Activated CD4-positive, alpha-beta T cell treated with anti-CD3 and anti-CD28 coated beads, Interleukin-2, amount 10 ng/mL, durations not matched to agents 7 days and 5 days (primary cell): ENCODE results near the gene SIRT7. TPM values are rescaled to one million over a fixed set of nuclear protein-coding genes. Genes with fewer than 3 reads are reported as not detected.

ENCODE experiments used
- CTCF ChIA-PET: fragments of 350-600 bp; sonication (Branson Sonifier 250); formaldehyde crosslinking; loops from one replicate; lab custom pipeline; 2021; ENCODE audit warnings: antibody characterized with exemption; lab: Charles Lee
- POLR2A ChIA-PET: fragments of 350-600 bp; sonication (Branson Sonifier 250); formaldehyde crosslinking; loops from one replicate; lab custom pipeline; 2021; ENCODE audit warnings: antibody characterized with exemption; lab: Charles Lee
- DNase-seq: peaks from one replicate; pipeline ENCODE4 v3.0.0-alpha.2; 2020
- H3K27ac Mint-ChIP-seq: one replicate; pipeline ENCODE4 v1.8.0; 2021; ENCODE audit warnings: mild to moderate bottlenecking, moderate library complexity, mixed read lengths
- H3K27me3 Mint-ChIP-seq: one replicate; pipeline ENCODE4 v1.8.0; 2021; ENCODE audit warnings: mixed read lengths
- H3K36me3 Mint-ChIP-seq: one replicate; pipeline ENCODE4 v1.8.0; 2021; ENCODE audit warnings: low read depth, mixed read lengths
- H3K4me1 Mint-ChIP-seq: one replicate; pipeline ENCODE4 v1.8.0; 2021; ENCODE audit warnings: mixed read lengths
- H3K4me3 Mint-ChIP-seq: one replicate; pipeline ENCODE4 v1.8.0; 2021; ENCODE audit warnings: mild to moderate bottlenecking, moderate library complexity, mixed read lengths
- H3K9me3 Mint-ChIP-seq: one replicate; pipeline ENCODE4 v1.8.0; 2021; ENCODE audit warnings: mixed read lengths
- total RNA-seq, 2 experiments: library from RNA; stranded (reverse); gene quantifications; one replicate each; pipeline ENCODE4 v1.2.3, GENCODE V29; 2021

The SIRT7 gene
- total RNA-seq, 2 experiments from 2014 or later: 55.6 to 71.2 TPM

DNA sequence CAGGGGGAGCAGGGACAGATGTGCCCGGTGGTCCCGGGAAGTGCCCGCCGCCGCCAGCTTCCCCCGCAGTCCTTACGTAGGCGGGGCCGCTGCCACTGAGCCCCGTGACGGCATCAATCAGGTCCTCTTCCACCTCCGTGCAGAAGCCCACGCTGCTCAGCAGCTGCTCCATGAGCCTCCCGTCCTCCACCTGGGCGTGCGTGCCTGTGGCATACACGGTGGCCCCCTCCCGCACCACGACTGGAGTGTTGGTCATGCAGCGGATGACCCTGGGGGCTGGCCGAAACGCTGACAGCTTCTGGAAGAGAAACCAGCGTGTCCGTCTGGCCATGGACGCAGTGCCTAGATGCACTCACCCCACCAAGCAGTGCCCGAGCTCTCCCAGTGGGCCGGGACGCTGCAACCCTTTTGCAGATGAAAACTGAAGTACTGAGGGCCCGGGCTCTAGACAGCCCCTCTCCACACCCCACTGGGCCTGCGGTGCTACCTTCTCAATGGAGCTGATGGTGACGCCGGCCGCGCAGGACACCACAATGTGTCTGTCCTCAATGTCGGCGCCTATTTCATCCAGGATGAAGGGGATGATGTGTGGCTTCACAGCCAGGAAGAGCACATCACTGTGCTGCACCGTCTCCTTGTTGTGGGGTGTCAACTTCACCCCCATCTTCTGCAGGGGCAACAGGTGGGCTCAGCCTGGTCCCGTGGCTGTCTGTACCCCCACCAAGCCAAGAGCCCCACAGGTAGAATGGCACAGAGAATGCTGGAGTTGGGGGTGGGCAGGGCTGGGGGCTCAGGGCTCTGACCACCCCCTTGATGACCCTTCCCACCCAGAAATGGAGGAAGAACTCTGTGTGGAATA is 17.1 kb upstream of the SIRT7 start:
- ChIA-PET POLR2A (no interaction called here), CTCF (interaction anchor here (0.6 to 2.4 kb wide), 6 partner anchors 9 to 505 kb away, joined by 3 to 8 read pairs (median 4); partner anchors contain the start of gene CCDC57)
- Mint-ChIP-seq H3K9me3 (no peaks in the 10 kb centered on the region), H3K27me3 (no peaks in the 10 kb centered on the region), H3K27ac (peak overlapping the region; percentile 41), H3K4me3 (peak overlapping the region; percentile 76), H3K4me1 (peaks cover 14% of the 10 kb centered on the region), H3K36me3 (no peaks in the 10 kb centered on the region)
- DNase-seq: no peak

DNA sequence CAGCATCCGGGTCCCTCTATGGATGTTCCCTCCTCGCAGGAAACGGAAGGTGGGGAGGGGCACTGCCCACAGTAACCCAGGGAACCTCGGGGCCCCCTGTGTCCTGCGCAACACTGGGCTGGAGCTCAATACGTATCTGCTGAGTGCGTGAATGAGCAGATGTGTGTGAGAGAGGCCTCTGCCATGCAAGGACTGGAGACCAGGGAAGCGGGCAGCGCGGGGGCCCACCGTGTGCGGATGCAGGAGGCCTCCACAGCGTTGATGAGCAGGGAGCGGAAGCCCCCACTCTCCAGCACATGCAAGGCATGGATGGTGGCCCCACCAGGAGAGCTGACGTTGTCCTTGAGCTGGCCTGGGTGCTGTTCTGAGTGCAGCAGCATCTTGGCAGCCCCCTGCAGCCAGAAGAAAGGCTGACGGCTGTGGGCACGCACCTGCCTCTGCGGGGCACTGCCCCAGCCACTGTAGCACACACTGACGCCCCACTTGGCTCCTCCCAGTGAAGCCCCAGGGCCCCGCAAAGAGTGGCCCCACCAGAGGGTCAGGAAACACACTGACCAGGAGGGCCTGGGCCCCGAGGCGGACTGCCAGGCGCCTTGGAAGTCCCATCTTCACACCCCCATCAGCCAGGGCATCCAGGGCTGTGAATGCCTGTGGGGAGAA is 16.3 kb upstream of the SIRT7 start:
- Mint-ChIP-seq H3K27ac (no peak overlapping the region), H3K9me3 (no peaks in the 10 kb centered on the region), H3K4me3 (no peak overlapping the region), H3K27me3 (peaks cover 3% of the 10 kb centered on the region), H3K36me3 (no peaks in the 10 kb centered on the region), H3K4me1 (peaks cover 14% of the 10 kb centered on the region)
- CTCF ChIA-PET: interaction anchor here (1.0 kb wide), 1 partner anchor 25 kb away, joined by 6 read pairs; no protein-coding TSS in a partner anchor
- DNase-seq: no peak
- POLR2A ChIA-PET: no interaction called here

DNA sequence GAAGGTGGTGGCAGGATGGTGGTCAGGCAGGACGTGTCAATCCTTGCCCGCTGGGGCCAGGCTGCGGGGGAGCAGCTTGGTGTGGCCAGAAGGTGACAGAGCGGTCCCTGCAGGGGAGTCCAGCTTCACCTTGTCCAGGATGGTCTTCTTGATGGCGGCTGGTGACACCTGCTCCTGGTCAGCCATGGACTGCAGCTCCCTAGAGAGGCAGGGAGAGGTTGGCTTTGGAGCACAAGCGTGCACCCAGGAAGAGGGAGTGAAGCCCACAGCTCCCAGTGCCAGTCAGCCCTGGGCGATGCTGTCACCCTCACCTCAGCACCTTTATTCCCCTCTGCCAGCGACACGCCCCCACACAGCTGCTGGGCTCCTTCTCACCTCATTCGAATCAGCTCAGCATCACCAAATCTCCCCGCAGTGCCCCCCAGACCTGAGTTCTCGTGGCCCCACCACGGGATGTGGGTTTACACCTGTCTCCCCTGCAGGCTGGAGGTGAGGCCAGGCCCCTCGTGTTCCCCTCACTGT is 15.3 kb upstream of the SIRT7 start:
- Mint-ChIP-seq H3K4me1 (peaks cover 16% of the 10 kb centered on the region), H3K4me3 (no peak overlapping the region), H3K9me3 (no peaks in the 10 kb centered on the region), H3K27me3 (peaks cover 7% of the 10 kb centered on the region), H3K27ac (no peak overlapping the region), H3K36me3 (no peaks in the 10 kb centered on the region)
- POLR2A ChIA-PET: no interaction called here
- CTCF ChIA-PET: interaction anchor here (1.3 kb wide), 1 partner anchor 26 kb away, joined by 3 read pairs; no protein-coding TSS in a partner anchor
- no peak for DNase-seq

DNA sequence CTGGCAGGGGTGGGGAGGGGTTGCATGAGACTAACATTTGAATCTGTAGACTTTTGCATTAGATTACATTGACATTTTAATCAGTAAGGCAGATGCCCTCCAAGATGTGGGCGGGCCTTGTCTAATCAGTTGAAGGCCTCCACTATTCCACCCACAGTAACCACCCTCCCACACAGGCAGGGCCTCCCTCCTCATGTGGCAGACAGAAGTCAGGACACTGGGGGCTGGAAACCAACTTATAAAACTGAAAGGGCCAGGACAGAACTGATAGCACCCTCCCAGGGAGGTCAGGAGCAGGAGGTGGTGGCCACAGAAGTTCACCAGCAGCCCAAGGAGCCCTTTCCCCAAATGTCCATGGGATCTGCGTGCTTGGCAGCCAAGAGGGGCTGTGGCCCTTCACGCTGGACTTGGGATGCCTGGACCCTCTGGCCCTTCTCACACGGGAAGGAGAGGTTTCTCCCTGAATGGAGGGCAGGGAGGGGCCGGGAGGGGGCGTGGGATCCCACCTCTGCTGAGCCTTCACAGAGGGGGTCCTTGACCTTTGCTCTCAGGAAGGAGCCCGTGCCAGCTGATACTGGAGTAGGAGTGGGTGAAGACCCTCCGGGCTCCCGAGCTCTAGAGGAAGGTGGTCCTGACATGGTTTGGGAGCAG is 14.5 kb upstream of the SIRT7 start:
- H3K4me3 Mint-ChIP-seq: no peak overlapping the region
- H3K27me3 Mint-ChIP-seq: peaks cover 7% of the 10 kb centered on the region
- CTCF ChIA-PET: interaction anchor here (0.9 to 1.3 kb wide), 2 partner anchors 27 to 166 kb away, joined by 3 read pairs; partner anchors contain the start of gene FASN
- no peaks in the 10 kb centered on the region for H3K36me3 Mint-ChIP-seq
- no peaks in the 10 kb centered on the region for H3K9me3 Mint-ChIP-seq
- no peak for DNase-seq
- peaks cover 11% of the 10 kb centered on the region for H3K4me1 Mint-ChIP-seq
- POLR2A ChIA-PET: no interaction called here
- no peak overlapping the region for H3K27ac Mint-ChIP-seq

DNA sequence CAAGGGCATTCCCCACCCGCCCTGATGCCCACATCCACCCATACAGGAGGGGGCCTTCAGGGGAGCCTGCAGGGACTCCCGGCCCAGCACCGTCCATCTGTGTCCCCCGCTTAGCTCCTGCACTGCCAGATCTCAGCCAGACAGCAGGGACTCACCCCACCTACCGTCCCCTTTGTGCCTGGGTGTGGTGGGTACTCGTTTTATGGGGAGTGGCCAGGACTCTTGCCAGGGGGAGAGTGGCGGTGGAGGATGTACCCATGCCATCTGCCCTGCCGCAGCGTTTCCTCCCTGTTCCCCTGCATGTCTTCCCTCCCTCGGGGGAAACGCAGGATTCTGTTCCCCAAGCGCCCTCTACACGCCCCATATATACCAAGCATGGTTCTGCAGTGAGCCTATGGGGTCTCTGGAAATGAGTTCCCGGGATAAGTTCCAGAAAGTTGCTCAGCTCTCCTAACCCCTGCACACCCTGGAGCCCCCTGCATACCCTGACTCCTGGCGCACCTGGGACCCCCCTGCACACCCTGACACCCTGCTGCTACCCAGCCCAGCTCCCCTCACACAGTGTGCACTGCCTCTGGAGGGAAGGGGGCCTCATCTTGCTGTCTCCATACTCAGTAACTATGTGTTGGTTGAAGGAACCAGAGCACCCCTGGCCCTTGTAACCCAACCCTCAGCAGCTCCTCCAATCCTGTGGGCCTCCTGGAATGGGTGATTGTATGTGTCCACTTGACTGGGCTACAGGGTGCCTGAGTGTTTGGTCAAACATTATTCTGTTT is 13.8 kb upstream of the SIRT7 start:
- CTCF ChIA-PET: interaction anchor here (0.9 to 1.5 kb wide), 2 partner anchors 28 to 166 kb away, joined by 3 to 6 read pairs; partner anchors contain the start of gene FASN
- no peaks in the 10 kb centered on the region for H3K9me3 Mint-ChIP-seq

DNA sequence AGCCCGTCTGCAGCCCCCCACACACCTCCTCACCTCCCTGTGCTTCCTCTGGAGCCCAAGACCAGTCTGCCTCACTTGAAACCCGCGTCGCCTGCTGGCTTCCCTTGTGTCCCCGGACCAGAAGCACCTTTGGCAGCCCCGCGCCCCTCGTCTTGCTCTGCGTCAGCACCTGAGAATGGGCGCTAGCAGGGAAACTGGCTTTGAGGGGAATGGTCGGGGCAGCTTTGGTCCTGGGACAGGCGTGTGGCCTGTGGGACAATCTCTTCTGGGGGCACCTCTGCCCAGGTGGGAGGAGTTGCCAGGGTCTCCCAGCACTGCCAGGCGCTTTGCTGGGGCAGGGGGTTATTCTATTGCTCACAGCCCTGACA is 13.2 kb upstream of the SIRT7 start:
- POLR2A ChIA-PET: no interaction called here
- H3K9me3 Mint-ChIP-seq: no peaks in the 10 kb centered on the region
- peaks cover 11% of the 10 kb centered on the region for H3K4me1 Mint-ChIP-seq
- no peaks in the 10 kb centered on the region for H3K36me3 Mint-ChIP-seq
- no peak overlapping the region for H3K4me3 Mint-ChIP-seq
- peaks cover 7% of the 10 kb centered on the region for H3K27me3 Mint-ChIP-seq
- DNase-seq: no peak
- no peak overlapping the region for H3K27ac Mint-ChIP-seq
- CTCF ChIA-PET: interaction anchor here (0.7 to 1.5 kb wide), 2 partner anchors 28 to 61 kb away, joined by 4 to 6 read pairs; no protein-coding TSS in a partner anchor

More for the DNA sequence above, 13.8 kb upstream of the SIRT7 start:
- no peak overlapping the region for H3K27ac Mint-ChIP-seq
- peaks cover 7% of the 10 kb centered on the region for H3K27me3 Mint-ChIP-seq
- H3K36me3 Mint-ChIP-seq: no peaks in the 10 kb centered on the region
- no peak overlapping the region for H3K4me3 Mint-ChIP-seq
- peaks cover 10% of the 10 kb centered on the region for H3K4me1 Mint-ChIP-seq
- no peak for DNase-seq
- POLR2A ChIA-PET: no interaction called here

DNA sequence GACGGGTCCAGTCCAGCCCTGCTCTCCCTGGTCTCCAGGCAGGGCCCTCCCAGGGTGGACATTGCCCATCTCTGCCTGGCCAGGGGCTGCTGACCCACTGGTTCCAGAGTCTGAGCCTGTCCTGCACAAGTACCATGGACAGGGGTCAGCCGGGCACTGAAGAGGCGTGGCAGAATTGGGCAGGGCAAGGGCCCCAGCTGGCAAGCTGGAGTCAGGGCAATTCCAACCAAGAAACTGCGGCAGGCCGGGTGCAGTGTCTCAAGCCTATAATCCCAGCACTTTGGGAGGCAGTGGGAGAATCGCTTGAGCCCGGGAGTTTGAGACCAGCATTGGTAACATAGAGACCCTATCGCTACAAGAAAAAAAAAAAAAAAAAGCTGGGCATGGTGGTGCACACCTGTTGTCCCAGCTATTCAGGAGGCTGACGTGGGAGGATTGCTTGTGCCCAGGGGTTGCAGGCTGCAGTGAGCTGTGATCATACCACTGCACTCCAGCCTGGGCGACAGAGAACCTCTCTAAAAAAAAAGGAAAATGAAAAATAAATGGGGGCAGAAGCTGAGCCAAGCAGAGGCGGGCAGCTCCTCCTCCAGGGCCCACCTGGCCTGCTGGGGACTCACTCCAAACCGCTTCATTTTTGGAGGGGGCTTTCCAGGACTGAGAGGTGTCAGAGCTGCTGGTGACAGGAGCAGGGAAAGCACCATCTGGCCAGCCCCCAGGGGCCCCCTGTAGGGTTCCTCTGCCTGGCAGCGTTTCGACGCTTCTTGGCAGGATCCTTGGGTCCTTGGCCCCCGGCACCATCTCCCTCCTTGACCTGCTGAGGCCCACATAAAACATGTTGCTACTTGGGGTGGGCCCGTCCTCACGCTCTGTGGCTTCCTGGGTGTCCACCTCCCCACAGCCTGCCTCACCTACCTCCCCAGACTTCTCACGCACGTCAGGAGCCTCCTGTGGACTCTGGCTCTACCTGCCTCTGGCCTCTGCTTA is 12.5 kb upstream of the SIRT7 start:
- Mint-ChIP-seq H3K4me3 (no peak overlapping the region), H3K27ac (no peak overlapping the region), H3K36me3 (no peaks in the 10 kb centered on the region), H3K27me3 (peaks cover 7% of the 10 kb centered on the region), H3K9me3 (no peaks in the 10 kb centered on the region), H3K4me1 (peaks cover 14% of the 10 kb centered on the region)
- DNase-seq: no peak
- ChIA-PET CTCF (interaction anchor here (0.6 to 1.6 kb wide), 5 partner anchors 10 to 97 kb away, joined by 4 to 6 read pairs (median 4); partner anchors contain the start of gene MCRIP1), POLR2A (no interaction called here)

DNA sequence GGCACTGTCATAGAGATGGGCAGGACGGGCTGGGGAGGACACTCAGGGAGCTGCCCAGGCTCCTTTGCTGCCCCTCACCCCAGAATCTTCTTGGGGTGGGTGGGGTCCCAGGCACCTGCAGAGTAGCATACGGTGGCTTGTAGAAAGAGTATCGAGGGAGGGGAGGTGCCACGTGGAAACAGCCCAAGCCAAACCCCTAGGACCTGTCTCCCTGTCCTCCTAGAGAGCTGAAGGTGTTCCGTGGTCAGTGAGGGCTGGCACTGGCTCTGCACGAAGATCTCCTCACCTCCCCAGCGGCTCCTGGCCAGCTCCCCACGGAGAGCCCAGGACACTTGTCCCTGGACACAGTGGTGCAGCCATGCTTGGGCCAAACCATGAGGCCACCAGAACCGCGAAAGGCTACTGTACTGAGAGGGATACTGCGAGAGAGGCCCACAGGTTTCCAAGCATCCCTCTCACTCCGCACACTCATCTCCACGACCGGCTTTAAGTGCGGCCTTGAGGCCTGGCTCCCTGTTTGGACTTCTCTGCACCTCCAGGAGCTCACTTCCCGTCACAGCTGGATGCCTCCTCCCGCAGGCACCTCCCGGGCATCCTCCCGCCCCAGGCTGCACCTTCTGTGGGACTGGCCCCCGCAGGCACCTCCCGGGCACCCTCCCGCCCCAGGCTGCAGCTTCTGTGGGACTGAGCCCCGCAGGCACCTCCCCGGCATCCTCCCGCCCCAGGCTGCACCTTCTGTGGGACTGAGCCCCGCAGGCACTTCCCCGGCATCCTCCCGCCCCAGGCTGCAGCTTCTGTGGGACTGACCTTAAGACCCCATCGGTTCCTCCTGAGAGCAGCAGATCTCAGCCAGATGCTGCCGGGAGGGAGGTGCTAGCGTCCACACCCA is 11.5 kb upstream of the SIRT7 start:
- no peaks in the 10 kb centered on the region for H3K9me3 Mint-ChIP-seq
- peaks cover 23% of the 10 kb centered on the region for H3K4me1 Mint-ChIP-seq
- CTCF ChIA-PET: interaction anchor here (0.6 to 1.8 kb wide), 4 partner anchors 11 to 96 kb away, joined by 4 read pairs; partner anchors contain the start of gene MCRIP1
- H3K36me3 Mint-ChIP-seq: no peaks in the 10 kb centered on the region
- POLR2A ChIA-PET: no interaction called here
- DNase-seq: no peak
- peaks cover 7% of the 10 kb centered on the region for H3K27me3 Mint-ChIP-seq
- peak overlapping the region; percentile 44 for H3K4me3 Mint-ChIP-seq
- no peak overlapping the region for H3K27ac Mint-ChIP-seq

DNA sequence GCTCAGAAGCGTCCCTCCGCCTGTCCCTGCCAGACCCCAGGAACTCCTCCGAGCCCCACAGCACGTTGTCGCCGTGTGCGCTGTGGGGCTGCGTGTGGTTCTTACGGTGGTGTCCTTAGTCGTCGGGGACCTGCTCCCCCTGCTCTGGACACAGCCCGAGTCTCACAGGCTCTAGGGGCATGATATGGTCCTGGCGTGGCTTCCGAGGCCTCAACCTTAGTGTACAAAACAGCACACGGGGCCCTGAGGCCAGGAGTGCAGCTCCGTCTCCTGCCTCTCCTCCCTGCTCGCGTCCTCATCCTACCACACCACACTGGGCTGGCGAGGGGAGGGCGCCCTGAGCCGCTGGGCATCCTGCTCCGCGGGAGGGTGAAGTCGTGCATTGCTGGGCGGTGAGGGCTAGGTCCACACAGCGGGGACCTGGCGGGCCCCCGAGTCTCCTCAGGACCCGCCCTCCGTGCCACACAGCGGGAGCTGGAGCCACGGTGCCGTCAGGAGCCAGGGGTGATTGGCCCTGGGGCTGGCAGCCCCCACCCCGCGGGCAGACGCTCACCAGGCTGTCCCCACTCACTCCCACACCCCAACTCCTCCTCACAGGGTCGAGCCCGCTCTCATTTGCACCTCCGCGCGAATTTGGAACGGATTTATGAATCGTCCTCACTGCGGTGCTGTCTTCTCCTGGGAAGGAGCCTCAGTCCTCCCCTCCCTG is 10.7 kb upstream of the SIRT7 start:
- CTCF ChIA-PET: interaction anchor here (1.3 to 3.7 kb wide), 5 partner anchors 12 to 36 kb away, joined by 3 to 15 read pairs (median 4); partner anchors contain the start of genes NOTUM and PCYT2
- Mint-ChIP-seq H3K9me3 (no peaks in the 10 kb centered on the region), H3K36me3 (no peaks in the 10 kb centered on the region), H3K4me1 (peaks cover 31% of the 10 kb centered on the region), H3K4me3 (peak overlapping the region; percentile 56), H3K27ac (no peak overlapping the region), H3K27me3 (peaks cover 7% of the 10 kb centered on the region)
- POLR2A ChIA-PET: no interaction called here
- no peak for DNase-seq
